Activated CD8-positive, alpha-beta memory T cell treated with anti-CD3 and anti-CD28 coated beads for 48 hours (primary cell): Measurements from ENCODE around the gene SLCO2B1.

Experiments
- DNase-seq, 3 experiments: peaks; one replicate each; pipeline ENCODE4 v3.0.0-alpha.2; 2020; ENCODE audit warnings: low read depth in 2 of 3, low spot score in 2 of 3

SLCO2B1 gene

GRCh38 chr11:75191330-75191717 lies 40.4 kb downstream of the SLCO2B1 start:
- no peak for DNase-seq

- DNase-seq, result no peak
Observed at GRCh38 chr11:75193271-75193670, 42.4 kb downstream of the SLCO2B1 start.

GRCh38 chr11:75193711-75194110 lies 42.8 kb downstream of the SLCO2B1 start:
- DNase-seq, result no peak

DNA sequence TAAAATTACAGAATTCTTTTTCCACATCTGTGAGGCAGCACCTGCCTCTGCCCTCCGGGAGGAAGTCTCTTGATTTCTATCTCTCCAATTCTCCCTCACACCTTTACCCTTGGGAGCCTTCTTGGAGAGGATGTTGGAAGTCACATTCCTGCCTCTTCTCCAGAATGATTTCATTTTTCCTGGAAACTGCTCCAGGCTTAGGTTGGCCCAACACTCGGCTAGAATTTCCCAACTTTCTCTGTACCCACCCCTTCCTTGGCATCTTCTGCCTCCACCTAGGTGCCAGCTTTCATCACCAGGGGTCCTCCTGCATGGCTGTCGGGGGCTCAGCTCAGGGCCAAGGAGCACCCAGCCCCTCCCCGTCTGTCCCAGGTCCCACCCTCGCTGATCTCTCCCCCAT lies 43.2 kb downstream of the SLCO2B1 start:
- DNase-seq, result no peak

GRCh38 chr11:75195167-75195962 lies 44.5 kb downstream of the SLCO2B1 start:
- no peak for DNase-seq

DNA sequence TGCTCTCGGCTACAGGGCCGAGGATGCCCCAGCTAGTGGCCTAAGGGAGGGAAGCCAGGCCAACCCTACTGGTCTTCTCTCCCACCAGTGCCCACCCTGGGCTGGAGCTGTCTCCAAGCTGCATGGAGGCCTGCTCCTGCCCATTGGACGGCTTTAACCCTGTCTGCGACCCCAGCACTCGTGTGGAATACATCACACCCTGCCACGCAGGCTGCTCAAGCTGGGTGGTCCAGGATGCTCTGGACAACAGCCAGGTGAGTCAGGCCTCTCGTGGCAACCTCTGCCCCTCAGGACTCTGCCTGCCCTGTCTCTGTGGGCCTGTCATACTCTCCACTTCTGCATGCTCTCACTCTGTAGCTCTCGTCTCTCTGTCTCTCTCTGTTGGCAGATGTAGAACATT lies 45.5 kb downstream of the SLCO2B1 start:
- no peak for DNase-seq

- DNase-seq, result no peak
Observed at GRCh38 chr11:75197512-75198277, 46.8 kb downstream of the SLCO2B1 start.

GRCh38 chr11:75198278-75198973 lies 47.5 kb downstream of the SLCO2B1 start:
- no peak for DNase-seq

GRCh38 chr11:75199412-75199955 lies 48.6 kb downstream of the SLCO2B1 start:
- DNase-seq, result no peak

GRCh38 chr11:75200051-75200450 lies 49.1 kb downstream of the SLCO2B1 start:
- DNase-seq, result no peak

DNA sequence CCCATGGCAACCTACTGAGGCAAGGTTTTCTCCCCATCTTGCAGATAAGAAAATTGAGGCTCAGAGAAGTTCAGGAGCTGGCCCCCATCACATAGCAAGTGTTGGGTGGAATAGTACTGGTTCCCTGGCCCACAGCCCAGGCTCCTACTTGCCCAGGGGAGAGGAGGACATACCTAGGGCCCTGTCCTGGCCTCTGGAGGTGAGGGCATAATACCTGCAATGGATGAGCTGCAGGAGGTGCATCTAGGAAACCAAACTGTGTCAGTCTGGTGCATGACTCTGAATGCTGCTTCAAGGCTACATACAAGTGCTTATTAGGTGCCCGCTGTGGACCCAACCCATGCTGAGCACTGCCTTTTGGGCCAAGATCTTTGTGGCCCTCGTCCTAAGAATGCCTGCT lies 49.6 kb downstream of the SLCO2B1 start:
- no peak for DNase-seq

DNA sequence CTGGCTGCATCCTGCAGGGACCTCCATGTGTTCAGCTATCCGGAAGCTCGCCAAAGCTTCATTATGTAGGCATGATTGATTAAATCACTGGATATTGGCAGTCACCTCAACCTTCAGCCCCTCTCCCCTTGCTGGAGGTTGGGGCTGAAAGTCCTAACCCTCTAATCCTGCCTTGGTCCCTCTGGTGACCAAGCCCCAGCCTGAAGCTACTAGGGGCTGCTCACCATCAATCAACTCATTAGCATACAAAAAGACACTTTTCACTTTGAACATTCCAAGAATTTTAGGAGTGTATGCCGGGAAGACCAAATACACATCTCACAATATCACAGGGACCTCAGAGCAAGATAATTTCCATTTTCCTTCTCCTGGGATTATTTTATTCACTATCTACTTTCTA lies 50.9 kb downstream of the SLCO2B1 start:
- no peak for DNase-seq

DNA sequence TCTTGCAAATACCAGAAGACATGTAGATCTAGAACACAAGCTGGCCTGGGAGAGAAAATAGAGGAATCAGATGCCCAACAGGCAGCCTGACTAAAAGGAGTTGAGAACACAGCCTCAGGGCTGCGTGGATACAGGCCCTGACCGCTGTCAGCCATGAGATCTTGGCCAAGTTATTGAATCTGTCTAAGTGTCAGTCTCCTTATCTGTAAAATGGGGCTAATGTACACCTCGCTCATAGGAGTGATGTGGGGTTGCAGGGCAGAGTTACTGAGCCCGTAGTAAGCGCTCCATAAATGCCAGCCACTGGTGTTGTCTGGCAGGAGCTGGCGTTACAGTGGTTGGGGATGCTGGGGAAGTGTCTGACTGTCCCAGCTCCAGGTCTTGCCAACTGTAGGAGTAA lies 51.3 kb downstream of the SLCO2B1 start:
- no peak for DNase-seq

GRCh38 chr11:75203138-75203537 lies 52.2 kb downstream of the SLCO2B1 start:
- no peak for DNase-seq

GRCh38 chr11:75203641-75204011 lies 52.7 kb downstream of the SLCO2B1 start:
- no peak for DNase-seq

- no peak for DNase-seq
Observed at GRCh38 chr11:75204012-75204674, 53.2 kb downstream of the SLCO2B1 start.

DNA sequence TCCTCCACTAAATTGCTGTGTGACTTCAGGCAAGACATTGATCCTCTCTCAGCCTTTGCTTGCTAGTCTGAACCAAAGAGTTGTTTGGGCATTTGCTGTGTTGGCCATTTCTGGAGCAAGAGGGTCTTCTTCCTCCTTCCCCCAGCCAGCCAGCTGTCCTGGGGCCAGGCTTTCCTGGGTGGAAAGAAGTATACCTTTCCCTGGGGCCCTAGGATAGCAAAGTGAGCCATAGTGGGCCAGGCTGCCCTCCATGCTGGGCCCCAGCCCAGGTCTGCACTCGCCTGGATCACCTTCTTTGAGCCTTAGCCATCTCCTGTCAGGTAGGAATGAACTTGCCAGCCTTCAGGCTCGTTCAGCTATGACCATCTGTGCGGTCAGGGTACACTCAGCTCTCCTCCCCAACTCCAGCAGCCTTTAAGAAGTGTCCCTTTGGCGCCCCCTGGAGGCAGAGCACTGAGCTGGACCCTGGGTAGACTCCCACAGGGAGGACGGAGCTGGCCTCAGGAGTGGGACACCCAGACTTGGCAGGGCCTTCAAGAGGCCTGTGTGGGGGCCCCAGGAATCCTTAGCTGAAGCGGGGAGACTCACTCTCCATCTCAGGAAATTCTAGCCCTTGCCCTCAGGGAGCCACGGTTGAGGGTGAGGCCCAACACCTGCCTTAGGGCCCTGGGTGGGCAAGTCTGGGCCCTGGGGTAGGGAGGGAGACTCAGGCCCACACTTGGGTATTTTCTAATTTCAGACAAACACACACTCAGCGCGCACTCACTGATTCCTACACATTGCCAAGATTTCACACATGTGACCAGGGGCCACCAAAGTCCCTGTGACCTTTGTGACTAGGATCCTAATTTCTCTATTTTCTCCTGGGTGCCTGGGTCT lies 54.0 kb downstream of the SLCO2B1 start:
- DNase-seq, result peak; percentile 44 to 90 (median 86)

GRCh38 chr11:75205564-75206020 lies 54.7 kb downstream of the SLCO2B1 start:
- no peak for DNase-seq

DNA sequence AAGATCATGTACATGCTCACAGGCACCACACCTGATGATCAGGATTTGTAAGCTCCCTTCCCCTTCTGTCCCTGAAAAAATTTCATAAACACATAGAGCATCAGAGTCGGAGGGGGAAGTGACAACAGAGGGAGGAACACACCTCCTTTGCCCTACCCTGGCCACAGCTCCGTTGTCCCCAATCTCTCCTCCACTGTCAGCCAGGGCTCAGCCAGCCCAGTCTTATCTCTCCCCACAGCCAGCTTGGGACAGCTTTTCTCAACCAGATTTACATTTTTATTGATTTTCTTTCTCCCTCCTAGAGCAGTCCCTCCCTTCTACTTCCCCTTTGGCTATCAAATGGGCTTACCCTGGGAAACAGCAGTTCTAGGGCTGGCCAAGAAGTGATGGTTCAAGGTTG lies 57.5 kb downstream of the SLCO2B1 start:
- DNase-seq, result no peak

- DNase-seq, result no peak
Observed at GRCh38 chr11:75212411-75212810, 61.5 kb downstream of the SLCO2B1 start.
